GM18867 (cell line): Measurements from ENCODE around the gene MXD3.
"Not testable (repeated sequence)": the region's sequence is repeated elsewhere in the genome, so short reads cannot be mapped to it uniquely, and the experiment has no call there.

Experiments
- ATAC-seq: cut with Tn5 transposase; IDR thresholded peaks from one replicate; pipeline ENCODE4 v1.9.1; 2021; ENCODE audit warnings: mild to moderate bottlenecking, moderate library complexity; ENCODE audit not compliant: unreplicated experiment

MXD3 gene

DNA sequence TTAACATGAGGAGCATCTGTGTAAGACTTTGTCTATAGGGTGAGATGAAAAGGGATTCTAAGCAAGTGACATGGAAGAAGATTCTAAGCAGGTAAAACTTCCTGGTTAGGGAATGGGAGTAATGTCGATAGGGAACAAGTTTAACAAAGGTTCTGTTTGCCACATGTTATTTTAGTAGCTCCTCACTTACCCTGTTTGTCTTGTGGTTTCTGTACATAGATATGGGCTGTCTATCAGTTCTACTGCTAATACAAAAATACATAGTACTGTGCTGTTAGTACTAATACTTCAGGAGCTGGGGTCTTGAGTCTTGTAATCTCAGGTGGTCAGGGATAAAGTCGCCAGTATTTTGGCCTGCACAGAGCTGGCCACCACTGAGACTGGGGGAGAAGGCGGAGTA is 41.0 kb downstream of the MXD3 start:
- no peak for ATAC-seq

DNA sequence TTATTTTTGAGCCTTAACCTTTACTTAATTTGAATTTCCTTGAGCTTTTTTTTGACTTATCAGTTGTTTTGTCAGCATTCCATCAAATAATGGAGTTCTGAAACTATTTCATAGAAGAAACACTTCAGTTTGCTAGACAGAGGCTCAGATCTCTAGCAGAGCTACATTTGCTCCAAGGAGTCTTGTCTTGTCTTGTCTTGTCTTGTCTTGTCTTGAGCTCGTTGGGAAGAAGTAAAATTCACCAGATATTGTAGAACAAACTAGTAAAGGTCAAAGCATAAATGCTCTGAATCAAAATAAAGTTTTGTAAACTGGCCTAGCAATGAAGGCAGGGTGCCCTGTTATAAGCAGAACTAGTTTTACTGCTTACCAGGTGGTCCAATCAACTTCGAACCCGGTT is 41.7 kb downstream of the MXD3 start:
- no peak for ATAC-seq

DNA sequence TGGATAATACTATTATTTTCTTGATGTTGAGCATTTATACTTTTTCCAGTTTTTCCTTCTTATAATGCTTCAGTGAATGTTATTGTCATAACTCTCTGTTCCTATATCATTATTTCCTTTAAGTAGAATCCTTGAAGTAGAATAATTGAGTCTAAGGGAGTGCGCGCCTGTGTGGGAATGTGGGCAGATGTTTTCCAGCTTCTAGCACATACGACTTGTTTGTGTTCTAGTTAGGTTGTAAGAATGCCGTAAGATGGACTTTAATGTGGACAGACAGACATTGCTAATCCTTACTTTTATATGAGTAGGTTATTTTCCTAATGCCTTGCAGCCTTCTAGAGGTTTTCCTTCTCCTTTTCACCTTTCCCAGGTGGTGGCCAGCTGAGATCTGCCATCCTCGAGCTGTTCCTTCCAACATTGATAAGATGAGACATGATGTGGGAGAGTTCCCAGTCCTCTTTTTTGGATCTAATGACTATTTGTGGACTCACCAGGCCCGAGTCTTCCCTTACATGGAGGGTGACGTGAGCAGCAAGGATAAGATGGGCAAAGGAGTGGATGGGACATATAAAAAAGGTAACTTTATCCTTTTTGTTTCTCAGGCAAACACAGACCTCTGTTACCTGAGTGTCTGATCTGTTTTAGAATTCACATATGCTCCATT is 42.3 kb downstream of the MXD3 start:
- ATAC-seq = no peak

DNA sequence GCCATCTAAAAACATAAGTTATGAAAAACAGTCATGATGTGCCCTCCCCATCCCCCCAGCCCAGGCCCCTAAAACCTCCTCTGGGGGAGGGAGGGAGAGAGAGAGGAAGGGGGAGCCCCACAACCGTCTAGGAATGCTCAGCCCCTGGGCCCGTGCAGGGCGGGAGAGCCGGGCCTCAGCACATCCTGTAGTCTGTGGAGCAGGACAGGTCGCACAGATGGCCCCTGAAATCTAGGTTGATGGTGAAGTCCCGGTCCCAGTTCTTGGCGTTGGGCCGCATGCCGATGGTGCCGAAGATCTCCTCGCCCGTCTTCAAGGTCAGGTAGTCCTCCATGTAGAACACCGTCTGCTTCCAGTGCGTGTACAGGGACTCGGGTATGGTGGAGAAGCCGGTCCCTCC is 46.3 kb downstream of the MXD3 start:
- ATAC-seq = no peak

DNA sequence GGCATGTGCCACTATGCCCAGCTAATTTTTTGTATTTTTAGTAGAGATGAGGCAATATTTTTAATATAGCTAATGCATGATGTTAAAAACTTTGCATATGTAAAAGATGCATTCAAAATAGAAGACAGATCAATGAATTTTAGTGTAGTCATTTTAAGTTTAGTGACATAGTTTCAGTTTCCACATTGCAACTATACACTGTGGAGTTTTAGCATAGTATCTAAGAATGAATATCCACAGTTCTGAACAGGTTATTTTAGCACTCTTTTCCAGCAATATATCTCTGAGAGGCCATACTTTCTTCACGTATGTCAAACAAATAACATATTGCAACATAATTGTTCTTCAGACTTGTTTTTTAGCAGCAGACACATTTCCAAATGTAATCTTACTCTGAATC is 47.5 kb downstream of the MXD3 start:
- no peak for ATAC-seq

DNA sequence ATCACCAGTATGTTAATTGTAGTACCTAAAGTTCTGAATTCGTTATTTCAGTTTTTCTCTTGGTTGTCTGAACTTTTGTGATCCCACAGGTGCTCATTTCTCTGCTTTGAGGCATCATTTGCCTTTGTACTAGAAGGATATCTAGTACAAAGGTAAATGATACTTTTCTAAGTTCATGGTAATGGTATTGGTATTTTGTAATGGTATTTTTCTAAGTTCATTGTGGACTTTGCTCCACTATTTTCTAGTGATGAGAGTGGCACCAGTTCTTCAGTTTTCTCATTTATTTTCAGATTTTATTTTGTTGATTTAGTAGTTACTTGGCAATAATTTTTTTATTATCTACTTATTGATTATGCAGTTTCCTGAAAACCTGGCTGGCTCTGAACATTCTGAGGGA is 50.2 kb downstream of the MXD3 start:
- no peak for ATAC-seq

DNA sequence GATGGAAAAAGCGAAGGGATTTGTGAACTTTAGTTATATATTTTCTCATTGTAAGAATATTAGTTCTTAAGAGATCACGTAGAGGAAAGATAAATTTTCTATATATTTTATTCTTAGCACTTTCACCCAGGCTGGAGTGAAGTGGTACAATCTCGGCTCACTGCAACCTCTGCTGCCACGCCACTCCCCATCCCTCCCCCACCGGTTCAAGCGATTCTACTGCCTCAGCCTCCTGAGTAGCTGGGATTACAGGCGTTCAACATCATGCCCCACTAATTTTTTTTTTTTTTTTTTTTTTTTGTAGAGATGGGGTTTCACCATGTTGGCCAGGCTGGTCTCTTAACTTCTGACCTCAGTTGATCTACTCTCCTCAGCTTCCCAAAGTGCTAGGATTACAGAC is 50.7 kb downstream of the MXD3 start:
- no peak for ATAC-seq

DNA sequence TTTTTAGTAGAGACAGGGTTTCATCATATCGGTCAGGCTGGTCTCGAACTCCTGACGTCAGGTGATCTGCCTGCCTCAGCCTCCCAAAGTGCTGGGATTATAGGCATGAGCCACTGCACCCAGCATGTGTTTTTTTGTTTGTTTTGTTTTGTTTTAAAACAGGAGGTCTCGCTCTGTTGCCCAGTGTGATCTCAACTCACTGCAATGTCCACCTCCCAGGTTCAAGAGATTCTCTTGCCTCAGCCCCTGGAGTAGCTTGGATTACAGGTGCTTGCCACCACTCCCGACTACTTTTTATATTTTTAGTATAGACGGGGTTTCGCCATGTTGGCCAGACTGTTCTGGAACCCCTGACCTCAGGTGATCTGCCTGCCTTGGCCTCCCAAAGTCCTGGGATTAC is 53.0 kb downstream of the MXD3 start:
- ATAC-seq = not testable (repeated sequence)
